SK-N-SH (cell line): Measurements from ENCODE around the gene MED22. TPM values are rescaled to one million over a fixed set of nuclear protein-coding genes. Genes with fewer than 3 reads are reported as not detected.

Source experiments
- CTCF ChIA-PET: fragments of 300-600, 350-600 bp; formaldehyde crosslinking; extraction: SDS; loops from one replicate; lab custom pipeline; 2021; lab: Yijun Ruan, JAX
- POLR2A ChIA-PET: fragments of 350-600 bp; sonication (Branson Sonifier 250); formaldehyde crosslinking; extraction: SDS; loops from one replicate; lab custom pipeline; 2020; ENCODE audit warnings: antibody characterized with exemption, inconsistent platforms; lab: Yijun Ruan, JAX
- DNase-seq: peaks from one replicate; pipeline ENCODE4 v3.0.0; 2012
- H2AFZ ChIP-seq: fragments of 200-600 bp; sonication (generic); 2 replicates; pipeline ENCODE4 v1.8.1; 2016; ENCODE audit warnings: antibody characterized with exemption, mild to moderate bottlenecking, low read depth
- H3F3A ChIP-seq: fragments of 200-600 bp; sonication (generic); replicated peaks from 2 replicates; pipeline ENCODE3; 2016; ENCODE audit warnings: antibody characterized with exemption, mild to moderate bottlenecking; ENCODE audit not compliant: insufficient read depth
- H3K27ac ChIP-seq, 2 experiments: fragments of 200-500 bp in 1 of 2; fragments of 200-600 bp in 1 of 2; sonication (Bioruptor generic) in 1 of 2; sonication (generic), shearing (Covaris generic) in 1 of 2; 2 replicates each; pipeline versions ENCODE4 v1.5.1 to v1.6.1; 2014 to 2016; ENCODE audit warnings: low read depth in 2 of 2, inconsistent platforms in 1 of 2, low read length in 1 of 2, mild to moderate bottlenecking in 1 of 2, mixed read lengths in 1 of 2
- H3K27me3 ChIP-seq: fragments of 200-600 bp; sonication (generic), shearing (Covaris generic); 2 replicates; pipeline ENCODE4 v1.6.1; 2016; ENCODE audit warnings: mixed run types; ENCODE audit not compliant: insufficient read depth
- H3K36me3 ChIP-seq, 2 experiments: fragments of 200-500 bp in 1 of 2; fragments of 200-600 bp in 1 of 2; sonication (Bioruptor generic) in 1 of 2; sonication (generic) in 1 of 2; replicated peaks in 1 of 2; 2 replicates each; pipeline versions ENCODE3 to v1.5.1; 2014 to 2016; ENCODE audit warnings: low read length in 1 of 2, mild to moderate bottlenecking in 1 of 2; ENCODE audit not compliant: insufficient read depth in 2 of 2, control insufficient read depth in 1 of 2
- H3K4me1 ChIP-seq, 2 experiments: fragments of 200-500 bp in 1 of 2; fragments of 200-600 bp in 1 of 2; sonication (Bioruptor generic) in 1 of 2; sonication (generic), shearing (Covaris generic) in 1 of 2; 2 replicates each; pipeline versions ENCODE4 v1.5.1 to v1.6.1; 2014 to 2016; ENCODE audit warnings: low read depth in 1 of 2, low read length in 1 of 2, mixed run types in 1 of 2; ENCODE audit not compliant: insufficient read depth in 2 of 2, control insufficient read depth in 1 of 2
- H3K4me2 ChIP-seq: fragments of 200-600 bp; sonication (generic), shearing (Covaris generic); 2 replicates; pipeline ENCODE4 v1.6.1; 2017; ENCODE audit warnings: mixed run types
- H3K4me3 ChIP-seq, 2 experiments: fragments of 200-500 bp in 1 of 2; fragments of 200-600 bp in 1 of 2; sonication (Bioruptor generic) in 1 of 2; sonication (generic), shearing (Covaris generic) in 1 of 2; 2 replicates each; pipeline versions ENCODE4 v1.5.1 to v1.8.1; 2014 to 2016; ENCODE audit warnings: low read depth in 2 of 2, inconsistent platforms in 1 of 2, low read length in 1 of 2, mild to moderate bottlenecking in 1 of 2, mixed read lengths in 1 of 2, moderate library complexity in 1 of 2
- H3K79me2 ChIP-seq: fragments of 200-600 bp; sonication (generic); 2 replicates; pipeline ENCODE4 v1.8.1; 2017; ENCODE audit warnings: mild to moderate bottlenecking; ENCODE audit not compliant: insufficient read depth
- H3K9ac ChIP-seq: fragments of 200-600 bp; sonication (generic); 2 replicates; pipeline ENCODE4 v1.6.1; 2017; ENCODE audit warnings: mixed run types
- H3K9me2 ChIP-seq: fragments of 200-600 bp; sonication (generic); 2 replicates; pipeline ENCODE4 v1.6.1; 2017; ENCODE audit warnings: mixed run types
- H3K9me3 ChIP-seq: fragments of 200-600 bp; sonication (generic); 2 replicates; pipeline ENCODE4 v1.6.1; 2017; ENCODE audit warnings: mixed run types, mild to moderate bottlenecking, moderate library complexity
- H4K20me1 ChIP-seq: fragments of 200-600 bp; sonication (generic); 2 replicates; pipeline ENCODE4 v1.6.1; 2017; ENCODE audit warnings: mild to moderate bottlenecking, mixed run types; ENCODE audit not compliant: insufficient read depth
- CHD2 ChIP-seq: fragments of 150-350 bp; IDR thresholded peaks from 2 replicates; pipeline ENCODE4 v1.6.1; 2018; ENCODE audit warnings: low read length; ENCODE audit not compliant: partially characterized antibody
- FOXM1 ChIP-seq: IDR thresholded peaks from 2 replicates; pipeline ENCODE4 v1.4.0; 2012; ENCODE audit warnings: low read depth, mild to moderate bottlenecking
- GABPA ChIP-seq: IDR thresholded peaks from 2 replicates; pipeline ENCODE4 v1.4.0; 2012; ENCODE audit warnings: low read depth, mild to moderate bottlenecking
- POLR2AphosphoS5 ChIP-seq: IDR thresholded peaks from 2 replicates; pipeline ENCODE4 v1.6.1; 2012; ENCODE audit warnings: low read depth, low read length
- RAD21 ChIP-seq: IDR thresholded peaks from 2 replicates; pipeline ENCODE4 v1.6.1; 2012; ENCODE audit warnings: mild to moderate bottlenecking, low read length
- REST ChIP-seq: IDR thresholded peaks from 2 replicates; pipeline ENCODE4 v1.6.1; 2012; ENCODE audit warnings: mild to moderate bottlenecking, low read depth, low read length, moderate library complexity
- SMC3 ChIP-seq: IDR thresholded peaks from 2 replicates; pipeline ENCODE4 v1.6.1; 2012; ENCODE audit warnings: low read depth, low read length, improper control_type of control experiment
- TEAD4 ChIP-seq: IDR thresholded peaks from 2 replicates; pipeline ENCODE4 v1.4.0; 2012; ENCODE audit warnings: mild to moderate bottlenecking, borderline replicate concordance; ENCODE audit not compliant: insufficient read depth
- WGBS: methylation state at CpG from one replicate; pipeline ENCODE4 v1.1.6; 2017; ENCODE audit warnings: low lambda C conversion rate; 5-methylcytosine and 5-hydroxymethylcytosine counted together
- polyA plus RNA-seq, 3 experiments: library from polyadenylated mRNA; depleted of rRNA; stranded (reverse); fragments of >200 nt; gene quantifications; 2 replicates each; pipeline ENCODE4 v1.2.3, GENCODE V29; 2012
- TF ChIP-seq, protein P1 (sequence below): fragments of 150-350 bp; IDR thresholded peaks from 2 replicates; pipeline ENCODE4 v1.6.1; 2016; ENCODE audit warnings: mild to moderate bottlenecking, low read depth, low read length

Gene MED22
- polyA plus RNA-seq, 1 of the 3 experiments (the other 2 are of a cell fraction) = 27.9 TPM

DNA sequence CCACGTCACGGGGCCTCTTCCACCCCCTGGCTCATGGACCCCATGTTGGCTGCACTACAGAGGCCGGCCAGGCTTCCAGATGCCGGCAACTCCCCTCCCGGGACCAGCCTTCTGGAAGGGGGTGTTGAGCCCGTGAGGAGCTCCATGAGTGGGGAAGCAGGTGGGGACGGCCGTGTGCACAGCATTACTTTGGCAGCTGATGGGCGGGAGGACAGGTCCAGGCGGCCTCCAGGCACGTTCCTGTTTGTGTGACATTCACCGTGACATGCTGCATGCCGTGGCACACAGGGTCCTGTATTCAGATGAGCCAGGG, 43.8 kb downstream of the MED22 start (continued):
- TF ChIP-seq, protein P1, sequence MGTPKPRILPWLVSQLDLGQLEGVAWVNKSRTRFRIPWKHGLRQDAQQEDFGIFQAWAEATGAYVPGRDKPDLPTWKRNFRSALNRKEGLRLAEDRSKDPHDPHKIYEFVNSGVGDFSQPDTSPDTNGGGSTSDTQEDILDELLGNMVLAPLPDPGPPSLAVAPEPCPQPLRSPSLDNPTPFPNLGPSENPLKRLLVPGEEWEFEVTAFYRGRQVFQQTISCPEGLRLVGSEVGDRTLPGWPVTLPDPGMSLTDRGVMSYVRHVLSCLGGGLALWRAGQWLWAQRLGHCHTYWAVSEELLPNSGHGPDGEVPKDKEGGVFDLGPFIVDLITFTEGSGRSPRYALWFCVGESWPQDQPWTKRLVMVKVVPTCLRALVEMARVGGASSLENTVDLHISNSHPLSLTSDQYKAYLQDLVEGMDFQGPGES = no peak
- TF ChIP-seq REST = no peak

DNA sequence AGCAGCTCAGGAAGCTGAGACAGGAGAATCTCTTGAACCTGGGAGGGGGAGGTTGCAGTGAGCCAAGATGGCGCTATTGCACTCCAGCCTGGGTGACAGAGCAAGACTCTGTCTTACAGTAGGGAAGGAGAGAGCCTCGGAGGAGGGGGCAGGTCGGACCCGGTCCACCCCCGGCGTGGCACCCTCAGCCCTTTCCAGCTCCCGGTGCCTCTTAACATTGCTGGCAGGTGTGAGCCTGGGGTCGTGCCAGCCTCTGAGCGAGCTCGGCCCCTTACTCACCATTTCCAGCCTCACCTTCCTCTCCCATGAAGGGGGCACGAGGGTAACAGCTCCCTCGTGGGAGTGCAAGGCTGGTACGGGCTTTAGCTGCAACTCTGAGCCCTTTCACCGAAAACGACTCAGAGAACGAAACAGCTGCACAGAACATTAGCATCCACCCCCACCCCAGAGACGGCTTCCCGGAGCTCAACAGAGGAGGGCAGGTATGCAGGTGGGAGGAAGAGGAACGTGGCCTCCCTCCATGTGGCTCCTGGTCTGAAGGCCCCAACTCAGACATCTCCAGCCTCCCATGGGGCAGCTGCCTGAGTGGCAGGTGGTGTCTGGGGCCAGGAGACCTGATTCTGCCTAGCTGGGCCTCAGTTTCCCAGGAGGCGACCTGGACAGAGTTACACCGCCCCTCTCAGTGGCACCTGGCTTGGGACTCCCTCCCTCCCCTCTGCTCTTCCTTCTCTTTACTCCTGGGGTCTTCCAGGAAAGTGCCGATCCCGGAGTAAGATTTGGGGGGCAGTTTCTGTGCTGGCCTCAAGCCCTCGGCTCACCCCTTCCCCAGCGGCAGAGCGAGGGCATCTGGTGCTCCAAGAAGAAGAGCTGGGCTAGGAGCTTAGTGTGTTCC, 44.4 kb downstream of the MED22 start:
- Histone ChIP-seq H3K9me2 (no peaks in the 10 kb centered on the region), H3K27me3 (peaks cover 15% of the 10 kb centered on the region; the same call in 1 of the 2 replicates), H3K4me1 (no peaks in the 10 kb centered on the region), H3K9me3 (no peaks in the 10 kb centered on the region), H4K20me1 (no peaks in the 10 kb centered on the region), H3K9ac (no peak overlapping the region), H3K79me2 (no peaks in the 10 kb centered on the region), H3K4me3 (no peak overlapping the region), H3K27ac (no peak overlapping the region), H3F3A (no peaks in the 10 kb centered on the region), H3K4me2 (no peak overlapping the region), H2AFZ (no peak overlapping the region), H3K36me3 (no peaks in the 10 kb centered on the region)
- TF ChIP-seq POLR2AphosphoS5 (no peak), SMC3 (no peak), TEAD4 (no peak), FOXM1 (no peak), RAD21 (no peak), GABPA (no peak), CHD2 (no peak)
- TF ChIP-seq, protein P1 = no peak
- no peak for DNase-seq
- POLR2A ChIA-PET = no interaction called here
- CTCF ChIA-PET = no interaction called here
- WGBS = 64% methylated on average over 11 of the region's 26 CpGs
